Suppressor macrophage treated with lipopolysaccharide for 1 hour (primary cell): ENCODE results near the gene VEGFB.
A peak's percentile ranks its signal among the peaks of the same experiment; 100 is the strongest.
"Not testable (repeated sequence)": the region's sequence is repeated elsewhere in the genome, so short reads cannot be mapped to it uniquely, and the experiment has no call there.

Experiments used
- DNase-seq, 3 donors: peaks; one replicate each; pipeline ENCODE4 v3.0.0-alpha.2; 2020 to 2022

VEGFB gene

GRCh38 chr11:64232182-64232966 is 2.0 kb upstream of the VEGFB start:
- DNase-seq: no peak

- no peak for DNase-seq
Observed at GRCh38 chr11:64232967-64233315, 1.4 kb upstream of the VEGFB start.

GRCh38 chr11:64234647-64235379 is 429 bp downstream of the VEGFB start:
- peak in 2 of 3 donors; percentile 39 to 74 for DNase-seq

- DNase-seq: no peak
Observed at GRCh38 chr11:64235437-64236161, 1.2 kb downstream of the VEGFB start.

GRCh38 chr11:64237484-64237951 is 3.1 kb downstream of the VEGFB start:
- no peak for DNase-seq

GRCh38 chr11:64238076-64238475 is 3.7 kb downstream of the VEGFB start:
- no peak for DNase-seq

GRCh38 chr11:64238999-64239398 is 4.6 kb downstream of the VEGFB start:
- DNase-seq: peak in 1 of 3 donors; percentile 32

- peak; percentile 92 to 98 (median 94) for DNase-seq
Observed at GRCh38 chr11:64239662-64240434, 5.5 kb downstream of the VEGFB start.

GRCh38 chr11:64240435-64241240 is 6.3 kb downstream of the VEGFB start, which contains the start of gene FKBP2:
Gene FKBP2, plus strand, starts transcription at chr11:64241095. Its CDS starts 1,293 bp downstream, at chr11:64242388.
- DNase-seq: peak; percentile 99 to 100 (median 99)

GRCh38 chr11:64241241-64241490 is 6.8 kb downstream of the VEGFB start:
- peak in 2 of 3 donors; percentile 100 for DNase-seq

- DNase-seq: peak; percentile 27 to 100 (median 32)
Observed at GRCh38 chr11:64241491-64242374, 7.3 kb downstream of the VEGFB start.

GRCh38 chr11:64243236-64243854 is 9.0 kb downstream of the VEGFB start:
- DNase-seq: no peak

GRCh38 chr11:64244107-64244506 is 9.7 kb downstream of the VEGFB start:
- DNase-seq: no peak

- DNase-seq: no peak
Observed at GRCh38 chr11:64244966-64245365, 10.6 kb downstream of the VEGFB start.

- no peak for DNase-seq
Observed at GRCh38 chr11:64245401-64245796, 11.0 kb downstream of the VEGFB start.

GRCh38 chr11:64245797-64246620 is 11.6 kb downstream of the VEGFB start:
- DNase-seq: peak; percentile 88 to 91 (median 89)

GRCh38 chr11:64246621-64246870 is 12.2 kb downstream of the VEGFB start:
- not testable (repeated sequence) for DNase-seq

- peak; percentile 82 to 94 (median 89) for DNase-seq
Observed at GRCh38 chr11:64246871-64247728, 12.7 kb downstream of the VEGFB start, which contains the start of gene PPP1R14B. Gene PPP1R14B, minus strand, starts transcription at chr11:64246943. Its CDS starts 270 bp downstream, at chr11:64246673.
